Measurements from ENCODE around the gene LMOD2. TPM values are rescaled to one million over a fixed set of nuclear protein-coding genes. Genes with fewer than 3 reads are reported as not detected.

Gene LMOD2
- total and polyA plus RNA-seq, 5 donors = 258 to 849 (median 386) TPM

DNA sequence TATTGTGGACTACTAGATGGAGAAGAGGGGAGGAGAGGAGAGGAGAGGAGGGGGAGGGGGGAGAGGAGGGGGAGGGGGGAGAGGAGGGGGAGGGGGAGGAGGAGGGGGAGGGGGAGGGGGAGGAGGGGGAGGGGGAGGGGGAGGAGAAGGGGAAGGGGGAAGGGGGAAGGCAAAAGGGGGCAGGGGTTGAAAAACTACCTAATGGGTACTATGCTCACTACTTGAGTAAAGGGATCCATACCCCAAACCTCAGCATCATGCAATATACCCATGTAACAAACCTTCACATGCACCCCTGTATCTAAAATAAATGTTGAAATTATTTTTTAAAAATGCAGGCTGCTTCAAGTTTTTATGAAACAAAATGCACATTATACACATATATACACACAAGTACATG lies 15.1 kb upstream of the LMOD2 start:
- Histone ChIP-seq H3K27me3 (ENCODE audit: control insufficient read depth, insufficient read depth) (no peaks in the 10 kb centered on the region), H3K4me1 (ENCODE audit: control insufficient read depth, insufficient read depth, low read length) (peaks cover 4% of the 10 kb centered on the region), H3K4me3 (ENCODE audit: low read length) (no peak overlapping the region), H3K9me3 (ENCODE audit: control insufficient read depth, low read length) (no peaks in the 10 kb centered on the region), H3K27ac (ENCODE audit: low read length) (no peak overlapping the region)
- intact Hi-C loops (cut with DNase I) = no loop called here
- no peak for ATAC-seq
- DNase-seq = no peak

DNA sequence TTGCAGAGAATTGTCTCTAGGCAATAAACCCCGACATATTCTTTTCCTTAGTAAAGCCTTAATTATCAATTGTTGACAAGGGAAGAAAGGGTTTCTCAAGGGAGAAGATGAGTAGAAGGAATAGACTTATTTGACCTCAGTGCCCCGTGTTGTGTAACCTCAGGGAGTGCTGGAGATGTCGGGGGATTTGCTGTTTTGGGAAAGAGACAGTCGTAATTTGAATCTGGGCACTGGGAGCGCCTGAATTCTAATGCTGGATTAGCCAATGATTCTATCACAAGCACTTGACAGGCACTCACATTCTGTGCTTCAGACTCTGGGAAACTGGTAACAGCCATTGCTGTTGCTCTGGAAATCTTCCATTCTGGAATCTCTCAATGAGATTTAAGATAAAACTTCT lies 13.8 kb upstream of the LMOD2 start:
- no peak for DNase-seq
- Histone ChIP-seq H3K9me3 (ENCODE audit: control insufficient read depth, low read length) (no peaks in the 10 kb centered on the region), H3K27me3 (ENCODE audit: control insufficient read depth, insufficient read depth) (no peaks in the 10 kb centered on the region), H3K4me1 (ENCODE audit: control insufficient read depth, insufficient read depth, low read length) (peaks cover 4% of the 10 kb centered on the region), H3K27ac (ENCODE audit: low read length) (peak overlapping the region; percentile 58), H3K4me3 (ENCODE audit: low read length) (no peak overlapping the region)
- no peak for ATAC-seq
- 63% methylated on average over 5 of the region's 5 CpGs for WGBS
- intact Hi-C loops (cut with DNase I) = no loop called here

DNA sequence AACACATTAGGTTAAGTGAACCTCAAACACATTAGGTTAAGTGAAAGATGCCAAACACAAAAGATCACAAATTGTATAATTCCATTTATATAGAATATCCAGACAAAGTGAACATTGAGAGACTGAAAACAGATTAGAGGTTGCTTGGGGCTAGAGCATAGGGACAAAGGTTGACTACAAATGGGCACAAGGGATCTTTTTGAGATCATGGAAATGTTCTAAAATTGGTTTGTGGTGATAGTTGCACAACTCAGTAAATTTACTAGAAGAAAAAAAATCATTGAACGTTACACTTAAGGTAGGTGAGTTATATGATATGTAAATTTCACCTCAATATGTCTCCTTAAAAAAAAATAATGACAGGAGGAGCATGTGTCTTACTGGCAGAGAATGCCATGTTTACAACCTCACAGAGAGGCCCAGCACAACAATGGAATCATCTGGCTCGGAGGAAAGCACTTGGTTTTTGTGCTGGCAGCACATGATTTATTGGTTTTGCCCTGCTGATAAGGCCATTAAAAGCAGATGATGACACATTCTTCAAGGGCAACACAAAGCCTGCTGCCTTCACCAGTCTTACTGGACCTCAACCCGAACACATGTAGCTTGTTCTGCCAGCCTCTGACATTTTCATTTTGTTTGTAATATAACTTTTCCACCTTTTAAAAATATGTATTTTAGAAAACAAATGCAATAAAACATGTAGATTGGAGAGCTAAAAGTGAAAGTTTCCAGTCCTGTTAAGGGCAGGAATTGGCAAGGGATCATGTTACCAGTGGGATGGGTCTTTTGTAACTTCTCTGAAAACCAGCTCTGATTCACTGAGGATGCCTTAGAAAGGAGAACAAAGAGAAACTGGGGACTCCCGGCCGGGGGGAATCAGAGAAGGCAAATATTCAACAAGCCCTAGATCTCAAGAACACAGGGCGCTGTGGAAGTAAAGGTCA lies 11.9 kb upstream of the LMOD2 start:
- peak overlapping the region; percentile 99 for H3K27ac ChIP-seq (ENCODE audit: low read length)
- peaks cover 4% of the 10 kb centered on the region for H3K4me1 ChIP-seq (ENCODE audit: control insufficient read depth, insufficient read depth, low read length)
- no peaks in the 10 kb centered on the region for H3K27me3 ChIP-seq (ENCODE audit: control insufficient read depth, insufficient read depth)
- DNase-seq = no peak
- WGBS = 25% methylated on average over 6 of the region's 6 CpGs
- no peaks in the 10 kb centered on the region for H3K9me3 ChIP-seq (ENCODE audit: control insufficient read depth, low read length)
- intact Hi-C loops (cut with DNase I) = no loop called here
- ATAC-seq = peak; percentile 74 to 76
- H3K4me3 ChIP-seq (ENCODE audit: low read length) = peak overlapping the region; percentile 27

DNA sequence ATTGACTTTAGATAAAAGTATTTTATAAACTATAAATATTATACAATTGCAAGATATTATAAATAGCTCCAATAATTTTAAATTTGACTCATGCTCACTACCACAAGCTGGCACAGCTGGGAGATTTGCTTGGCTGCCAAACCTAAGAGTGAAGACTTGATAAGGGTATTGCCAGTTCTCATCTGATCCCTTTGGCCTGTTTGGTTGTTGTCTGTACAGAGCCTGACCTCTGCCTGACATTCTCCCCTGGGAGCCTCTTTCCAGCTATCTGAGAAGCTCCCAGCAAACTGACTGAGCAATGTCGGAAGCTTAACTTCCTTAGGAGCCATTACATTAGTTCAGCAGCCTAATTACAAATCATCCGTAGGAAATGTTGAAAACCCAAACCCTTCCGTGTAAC lies 10.2 kb upstream of the LMOD2 start:
- Histone ChIP-seq H3K4me1 (ENCODE audit: control insufficient read depth, insufficient read depth, low read length) (peaks cover 4% of the 10 kb centered on the region), H3K27ac (ENCODE audit: low read length) (peak overlapping the region; percentile 48), H3K4me3 (ENCODE audit: low read length) (no peak overlapping the region), H3K9me3 (ENCODE audit: control insufficient read depth, low read length) (no peaks in the 10 kb centered on the region), H3K27me3 (ENCODE audit: control insufficient read depth, insufficient read depth) (no peaks in the 10 kb centered on the region)
- DNase-seq (peak; percentile 55 to 71 (median 67)), ATAC-seq (peak; percentile 90 to 92)
- intact Hi-C loops (cut with DNase I) = no loop called here
- 14% methylated on average over 3 of the region's 3 CpGs for whole genome bisulfite sequencing

DNA sequence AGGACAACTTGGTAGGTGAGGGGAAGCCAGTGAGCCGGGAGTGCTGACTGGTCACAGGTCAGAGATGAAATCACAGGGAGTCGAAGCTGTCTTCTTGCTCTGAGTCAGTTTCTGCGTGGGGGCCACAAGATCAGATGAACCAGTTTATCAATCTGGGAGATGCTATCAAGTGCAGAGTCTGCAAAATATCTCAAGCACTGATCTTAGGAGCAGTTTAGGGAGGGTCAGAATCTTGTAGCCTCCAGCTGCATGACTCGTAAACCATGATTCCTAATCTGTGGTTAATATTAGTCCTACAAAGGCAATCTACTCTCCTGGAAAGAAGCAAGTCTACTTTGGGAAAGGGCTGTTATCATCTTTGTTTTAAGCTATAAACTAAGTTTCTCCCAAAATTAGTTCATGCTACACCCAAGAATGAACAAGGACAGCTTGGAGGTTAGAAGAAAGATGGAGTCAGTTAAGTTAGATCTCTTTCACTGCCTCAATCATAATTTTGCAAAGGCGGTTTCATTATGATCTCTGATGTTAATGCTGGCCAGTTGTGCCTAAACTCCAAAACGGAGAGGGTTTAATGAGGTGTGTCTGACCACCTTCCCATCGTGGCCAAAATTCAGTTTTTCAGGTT lies 8.4 kb upstream of the LMOD2 start:
- Histone ChIP-seq H3K9me3 (ENCODE audit: control insufficient read depth, low read length) (no peaks in the 10 kb centered on the region), H3K27me3 (ENCODE audit: control insufficient read depth, insufficient read depth) (no peaks in the 10 kb centered on the region), H3K27ac (ENCODE audit: low read length) (peak overlapping the region; percentile 50), H3K4me1 (ENCODE audit: control insufficient read depth, insufficient read depth, low read length) (peaks cover 4% of the 10 kb centered on the region), H3K4me3 (ENCODE audit: low read length) (no peak overlapping the region)
- intact Hi-C loops (cut with DNase I) = no loop called here
- 80% methylated on average over 7 of the region's 7 CpGs for WGBS
- no peak for ATAC-seq
- no peak for DNase-seq

DNA sequence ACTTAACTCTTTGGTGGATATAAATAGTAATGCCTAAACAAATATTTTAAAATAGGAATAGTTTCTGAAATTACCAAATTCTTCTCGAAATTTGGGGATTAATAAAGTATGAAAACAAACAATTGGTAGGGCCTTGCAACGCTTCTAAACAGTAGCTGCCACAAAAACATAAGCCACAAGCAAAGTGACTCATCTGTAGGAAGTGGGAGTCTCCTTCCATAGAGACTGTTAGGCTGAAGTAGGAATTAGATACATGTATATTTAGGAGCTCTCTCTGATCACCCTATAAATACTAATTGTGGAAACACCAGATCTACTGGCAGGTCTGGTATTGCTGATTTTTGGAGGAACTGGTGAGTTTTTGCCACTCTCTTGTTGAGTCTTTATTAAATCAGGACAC lies 5.7 kb upstream of the LMOD2 start:
- no peak overlapping the region for H3K27ac ChIP-seq (ENCODE audit: low read length)
- H3K4me3 ChIP-seq (ENCODE audit: low read length) = no peak overlapping the region
- ATAC-seq = no peak
- no peaks in the 10 kb centered on the region for H3K27me3 ChIP-seq (ENCODE audit: control insufficient read depth, insufficient read depth)
- intact Hi-C loops (cut with DNase I) = no loop called here
- H3K9me3 ChIP-seq (ENCODE audit: control insufficient read depth, low read length) = no peaks in the 10 kb centered on the region
- 66% methylated on average over 2 of the region's 2 CpGs for WGBS
- no peak for DNase-seq
- peaks cover 2% of the 10 kb centered on the region for H3K4me1 ChIP-seq (ENCODE audit: control insufficient read depth, insufficient read depth, low read length)

DNA sequence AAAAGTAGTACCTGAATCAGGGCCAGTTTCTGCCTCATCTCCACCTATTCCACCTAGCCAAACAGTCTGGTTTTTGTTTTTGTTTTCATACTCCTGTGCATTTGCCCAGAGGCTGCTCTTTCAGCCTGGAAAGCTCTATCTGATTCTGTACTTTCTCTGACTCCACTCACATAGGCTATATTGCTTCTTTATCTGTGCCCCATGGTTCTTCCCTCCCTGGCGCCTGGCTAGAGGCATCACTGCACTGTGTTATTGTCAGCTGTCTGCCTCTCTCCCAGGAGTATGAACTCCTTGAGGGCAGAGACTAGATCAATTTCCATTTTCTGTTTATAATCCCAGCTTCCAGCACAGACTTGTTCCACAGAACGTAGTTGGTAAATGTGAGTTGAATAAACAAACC lies 5.1 kb upstream of the LMOD2 start:
- Histone ChIP-seq H3K27ac (ENCODE audit: low read length) (no peak overlapping the region), H3K9me3 (ENCODE audit: control insufficient read depth, low read length) (no peaks in the 10 kb centered on the region), H3K4me1 (ENCODE audit: control insufficient read depth, insufficient read depth, low read length) (peaks cover 2% of the 10 kb centered on the region), H3K27me3 (ENCODE audit: control insufficient read depth, insufficient read depth) (no peaks in the 10 kb centered on the region), H3K4me3 (ENCODE audit: low read length) (no peak overlapping the region)
- ATAC-seq (peak; percentile 38 to 49), DNase-seq (no peak)
- intact Hi-C loops (cut with DNase I) = no loop called here
- 55% methylated on average over 2 of the region's 2 CpGs for WGBS

DNA sequence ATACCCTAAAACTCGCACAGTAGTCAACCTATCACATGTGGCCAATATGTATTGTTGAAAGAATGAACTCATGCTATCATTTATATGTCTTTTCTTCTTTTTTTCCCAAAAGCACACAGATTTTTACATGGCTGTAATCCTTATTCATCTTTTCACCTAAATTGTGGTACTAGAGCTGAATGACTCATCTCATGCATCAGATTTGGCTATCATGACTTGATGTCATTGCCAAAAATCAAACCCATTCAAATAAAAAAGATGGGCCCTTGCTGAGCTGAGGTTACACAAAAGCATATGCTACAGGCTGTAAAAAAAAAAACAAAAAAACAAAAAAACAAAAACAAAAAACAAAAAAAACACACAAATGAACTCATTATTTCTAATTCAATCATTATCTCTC lies 3.3 kb upstream of the LMOD2 start:
- DNase-seq = no peak
- Histone ChIP-seq H3K27me3 (ENCODE audit: control insufficient read depth, insufficient read depth) (no peaks in the 10 kb centered on the region), H3K4me1 (ENCODE audit: control insufficient read depth, insufficient read depth, low read length) (peaks cover 2% of the 10 kb centered on the region), H3K9me3 (ENCODE audit: control insufficient read depth, low read length) (no peaks in the 10 kb centered on the region), H3K4me3 (ENCODE audit: low read length) (no peak overlapping the region), H3K27ac (ENCODE audit: low read length) (no peak overlapping the region)
- WGBS = 98% methylated on average over 1 of the region's 1 CpG
- intact Hi-C loops (cut with DNase I) = no loop called here
- no peak for ATAC-seq

DNA sequence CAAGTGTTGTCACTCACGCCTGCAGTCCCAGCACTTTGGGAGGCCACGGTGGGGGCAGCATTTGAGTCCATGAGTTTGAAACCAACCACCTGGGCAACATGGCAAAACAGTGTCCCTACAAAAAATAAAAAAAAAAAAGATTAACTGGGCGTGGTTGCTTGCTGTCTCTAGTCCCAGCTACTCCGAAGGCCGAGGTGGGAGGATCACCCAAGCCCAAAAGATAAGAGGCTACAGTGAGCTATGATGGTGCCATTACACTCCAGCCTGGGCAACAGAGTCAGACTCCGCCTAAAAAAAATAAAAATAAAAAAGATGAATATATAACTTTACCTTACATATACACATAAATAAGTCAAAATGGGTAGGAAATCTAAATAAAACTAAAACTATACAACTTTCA lies 2.5 kb upstream of the LMOD2 start:
- WGBS = 66% methylated on average over 6 of the region's 6 CpGs

DNA sequence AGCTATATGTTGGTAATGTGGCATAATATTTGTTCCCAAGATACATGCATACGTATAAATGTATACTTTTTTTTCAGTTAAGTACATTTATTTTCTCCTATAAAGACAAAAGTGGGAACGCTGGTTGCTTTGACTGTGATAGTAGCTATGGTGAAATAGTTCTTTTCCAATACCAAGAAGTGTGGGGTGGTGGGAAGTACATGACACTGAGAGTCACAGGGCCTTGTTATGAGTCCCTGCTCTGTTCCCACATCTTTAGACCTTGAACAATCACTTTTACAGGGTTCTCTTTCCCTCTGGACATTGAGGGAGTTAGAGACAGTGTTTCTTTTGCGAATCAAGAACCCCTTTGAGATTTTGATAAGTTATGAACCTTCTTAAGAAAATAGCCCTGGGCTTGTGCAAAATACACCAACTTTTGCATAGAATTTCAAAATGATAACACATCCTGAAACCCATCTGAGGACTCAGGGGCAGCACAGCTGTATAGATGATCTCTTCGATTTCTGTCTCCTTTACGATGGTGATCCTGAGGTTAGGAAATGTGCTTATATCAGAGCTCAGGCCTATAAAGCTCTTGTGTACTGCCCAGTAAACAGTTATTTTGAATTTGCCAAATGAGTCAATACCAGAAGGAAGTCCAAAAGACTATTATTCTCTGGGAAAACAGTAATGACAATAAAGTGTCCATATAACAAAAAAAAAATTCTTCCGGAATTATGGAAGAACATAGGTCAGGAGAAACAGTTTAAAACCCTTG lies 1.1 kb downstream of the LMOD2 start:
- Histone ChIP-seq H3K27ac (ENCODE audit: low read length) (peak overlapping the region; percentile 88), H3K4me1 (ENCODE audit: control insufficient read depth, insufficient read depth, low read length) (no peaks in the 10 kb centered on the region), H3K9me3 (ENCODE audit: control insufficient read depth, low read length) (no peaks in the 10 kb centered on the region), H3K27me3 (ENCODE audit: control insufficient read depth, insufficient read depth) (no peaks in the 10 kb centered on the region), H3K4me3 (ENCODE audit: low read length) (peak overlapping the region; percentile 63)
- intact Hi-C loops (cut with DNase I) = no loop called here
- DNase-seq (no peak), ATAC-seq (peak in 1 of 2 donors; percentile 21)
- 52% methylated on average over 6 of the region's 6 CpGs for WGBS

More for the DNA sequence above, 2.5 kb upstream of the LMOD2 start:
- no peak for ATAC-seq
- Histone ChIP-seq H3K27me3 (ENCODE audit: control insufficient read depth, insufficient read depth) (no peaks in the 10 kb centered on the region), H3K4me3 (ENCODE audit: low read length) (no peak overlapping the region), H3K27ac (ENCODE audit: low read length) (peak overlapping the region; percentile 15), H3K9me3 (ENCODE audit: control insufficient read depth, low read length) (no peaks in the 10 kb centered on the region), H3K4me1 (ENCODE audit: control insufficient read depth, insufficient read depth, low read length) (peaks cover 2% of the 10 kb centered on the region)
- no peak for DNase-seq
- intact Hi-C loops (cut with DNase I) = no loop called here

DNA sequence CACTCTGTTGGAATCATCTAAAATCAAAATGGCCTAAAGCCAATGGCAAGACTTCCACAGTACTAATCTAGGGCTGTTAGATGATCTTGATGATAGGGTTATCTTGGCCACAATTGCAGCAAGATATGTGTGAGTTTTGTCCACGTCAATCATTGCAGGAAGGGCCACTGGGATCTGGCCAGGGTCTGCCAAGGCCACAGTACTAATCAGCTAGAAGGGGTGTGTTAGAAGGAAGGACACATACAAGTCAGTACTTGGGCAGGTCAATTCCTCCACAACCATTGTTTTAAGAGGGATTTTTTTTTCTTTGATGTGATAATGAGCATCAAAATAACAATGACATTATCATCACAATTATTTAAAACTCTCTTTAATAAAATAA lies 1.6 kb downstream of the LMOD2 start:
- Histone ChIP-seq H3K27me3 (ENCODE audit: control insufficient read depth, insufficient read depth) (no peaks in the 10 kb centered on the region), H3K9me3 (ENCODE audit: control insufficient read depth, low read length) (no peaks in the 10 kb centered on the region), H3K4me3 (ENCODE audit: low read length) (peak overlapping the region; percentile 63), H3K27ac (ENCODE audit: low read length) (peak overlapping the region; percentile 90), H3K4me1 (ENCODE audit: control insufficient read depth, insufficient read depth, low read length) (no peaks in the 10 kb centered on the region)
- WGBS = 29% methylated on average over 1 of the region's 1 CpG
- ATAC-seq (peak; percentile 50 to 61), DNase-seq (no peak)
- intact Hi-C loops (cut with DNase I) = no loop called here

Measured in right cardiac atrium (tissue), 5 donors.